Fibroblast of peridontal ligament (primary cell): Measurements from ENCODE around the gene CYP2F1.
"Not testable (repeated sequence)": the region's sequence is repeated elsewhere in the genome, so short reads cannot be mapped to it uniquely, and the experiment has no call there.

Source experiments
- DNase-seq: peaks from one replicate; pipeline ENCODE4 v3.0.0-alpha.2; 2010; ENCODE audit errors: extremely low read depth

Gene CYP2F1

GRCh38 chr19:41126765-41127203 lies 12.6 kb downstream of the CYP2F1 start:
- peak; percentile 21 for DNase-seq

GRCh38 chr19:41127362-41127761 lies 13.1 kb downstream of the CYP2F1 start:
- not testable (repeated sequence) for DNase-seq

GRCh38 chr19:41127801-41128300 lies 13.6 kb downstream of the CYP2F1 start:
- DNase-seq = peak; percentile 32

GRCh38 chr19:41128692-41129091 lies 14.5 kb downstream of the CYP2F1 start:
- DNase-seq = no peak

GRCh38 chr19:41131186-41131585 lies 17.0 kb downstream of the CYP2F1 start:
- no peak for DNase-seq

GRCh38 chr19:41133260-41133659 lies 19.0 kb downstream of the CYP2F1 start:
- DNase-seq = no peak

GRCh38 chr19:41134616-41135015 lies 20.4 kb downstream of the CYP2F1 start:
- DNase-seq = no peak

GRCh38 chr19:41135390-41136384 lies 21.5 kb downstream of the CYP2F1 start:
- DNase-seq = peak; percentile 6

GRCh38 chr19:41136636-41137455 lies 22.6 kb downstream of the CYP2F1 start:
- no peak for DNase-seq

- peak; percentile 83 for DNase-seq
Observed at GRCh38 chr19:41144403-41144802, 30.2 kb downstream of the CYP2F1 start.

GRCh38 chr19:41149831-41150230 lies 35.6 kb downstream of the CYP2F1 start:
- no peak for DNase-seq

GRCh38 chr19:41150986-41151385 lies 36.8 kb downstream of the CYP2F1 start:
- not testable (repeated sequence) for DNase-seq

- no peak for DNase-seq
Observed at GRCh38 chr19:41154060-41154459, 39.8 kb downstream of the CYP2F1 start.

- no peak for DNase-seq
Observed at GRCh38 chr19:41156207-41156606, 42.0 kb downstream of the CYP2F1 start.

GRCh38 chr19:41159881-41160280 lies 45.6 kb downstream of the CYP2F1 start:
- no peak for DNase-seq

GRCh38 chr19:41161903-41162302 lies 47.7 kb downstream of the CYP2F1 start:
- DNase-seq = no peak

GRCh38 chr19:41166944-41167804 lies 52.9 kb downstream of the CYP2F1 start:
- DNase-seq = no peak

- DNase-seq = no peak
Observed at GRCh38 chr19:41172297-41173164, 58.3 kb downstream of the CYP2F1 start.

- DNase-seq = no peak
Observed at GRCh38 chr19:41174297-41174928, 60.2 kb downstream of the CYP2F1 start.
